Activated T-cell treated with anti-CD3 and anti-CD28 coated beads, Interleukin-2, amount 50 U/mL, for 24 hours (primary cell): ENCODE results near the gene SLC35F3.

Experiments
- DNase-seq: peaks from one replicate; pipeline ENCODE4 v3.0.0-alpha.2; 2020
- H3K27ac Mint-ChIP-seq: 2 replicates; pipeline ENCODE4 v1.8.0; 2020; ENCODE audit warnings: mild to moderate bottlenecking, mixed read lengths
- H3K27me3 Mint-ChIP-seq: 2 replicates; pipeline ENCODE4 v1.8.0; 2020; ENCODE audit warnings: mixed read lengths
- H3K36me3 Mint-ChIP-seq: 2 replicates; pipeline ENCODE4 v1.8.0; 2020; ENCODE audit warnings: low read depth, mixed read lengths
- H3K4me1 Mint-ChIP-seq: 2 replicates; pipeline ENCODE4 v1.8.0; 2020; ENCODE audit warnings: low read depth, mixed read lengths
- H3K4me3 Mint-ChIP-seq: 2 replicates; pipeline ENCODE4 v1.8.0; 2020; ENCODE audit warnings: mild to moderate bottlenecking, moderate library complexity, mixed read lengths
- H3K9me3 Mint-ChIP-seq: 2 replicates; pipeline ENCODE4 v1.8.0; 2020; ENCODE audit warnings: mixed read lengths

Gene SLC35F3

DNA sequence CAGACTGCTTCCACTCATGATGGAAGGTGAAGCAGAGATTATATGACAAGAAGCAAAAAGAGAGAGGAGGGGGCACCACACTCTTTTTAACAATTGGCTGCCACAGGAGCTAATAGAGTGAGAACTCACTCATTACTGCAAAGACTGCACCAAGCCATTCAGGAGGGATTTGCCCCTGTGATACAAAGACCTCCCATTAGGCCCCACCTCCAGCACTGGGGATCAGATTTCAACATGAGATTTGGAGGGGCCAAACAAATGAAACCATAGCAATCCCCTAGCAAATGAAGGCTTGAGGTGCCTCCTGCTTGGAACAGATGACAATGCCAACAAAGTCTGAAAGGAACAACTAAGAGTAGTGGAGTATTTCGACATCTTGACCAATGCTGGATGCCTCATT, 346.3 kb downstream of the SLC35F3 start:
- peaks cover 23% of the 10 kb centered on the region for H3K27me3 Mint-ChIP-seq
- H3K9me3 Mint-ChIP-seq: peaks cover 4% of the 10 kb centered on the region
- no peaks in the 10 kb centered on the region for H3K36me3 Mint-ChIP-seq
- DNase-seq: no peak
- peaks cover 4% of the 10 kb centered on the region for H3K4me1 Mint-ChIP-seq
- H3K4me3 Mint-ChIP-seq: no peak overlapping the region
- no peak overlapping the region for H3K27ac Mint-ChIP-seq

- no peak overlapping the region for H3K27ac Mint-ChIP-seq
- peaks cover 31% of the 10 kb centered on the region for H3K27me3 Mint-ChIP-seq
- no peak overlapping the region for H3K4me3 Mint-ChIP-seq
- no peak for DNase-seq
- H3K36me3 Mint-ChIP-seq: no peaks in the 10 kb centered on the region
- H3K9me3 Mint-ChIP-seq: peaks cover 7% of the 10 kb centered on the region
- no peaks in the 10 kb centered on the region for H3K4me1 Mint-ChIP-seq
Observed at GRCh38 chr1:234253732-234254131, 349.3 kb downstream of the SLC35F3 start.

- Mint-ChIP-seq H3K9me3 (peaks cover 7% of the 10 kb centered on the region), H3K4me3 (no peak overlapping the region), H3K27ac (no peak overlapping the region), H3K36me3 (no peaks in the 10 kb centered on the region), H3K27me3 (peaks cover 38% of the 10 kb centered on the region), H3K4me1 (peaks cover 13% of the 10 kb centered on the region)
- no peak for DNase-seq
Observed at GRCh38 chr1:234256359-234256758, 351.9 kb downstream of the SLC35F3 start.

- H3K27me3 Mint-ChIP-seq: peaks cover 42% of the 10 kb centered on the region
- no peak overlapping the region for H3K4me3 Mint-ChIP-seq
- H3K9me3 Mint-ChIP-seq: peaks cover 7% of the 10 kb centered on the region
- DNase-seq: no peak
- H3K27ac Mint-ChIP-seq: no peak overlapping the region
- peaks cover 13% of the 10 kb centered on the region for H3K4me1 Mint-ChIP-seq
- no peaks in the 10 kb centered on the region for H3K36me3 Mint-ChIP-seq
Observed at GRCh38 chr1:234258071-234258470, 353.6 kb downstream of the SLC35F3 start.

GRCh38 chr1:234260578-234260977, 356.1 kb downstream of the SLC35F3 start:
- peaks cover 7% of the 10 kb centered on the region for H3K9me3 Mint-ChIP-seq
- H3K4me1 Mint-ChIP-seq: peaks cover 13% of the 10 kb centered on the region
- DNase-seq: no peak
- H3K27ac Mint-ChIP-seq: peak overlapping the region; percentile 3
- no peaks in the 10 kb centered on the region for H3K36me3 Mint-ChIP-seq
- no peak overlapping the region for H3K4me3 Mint-ChIP-seq
- peaks cover 35% of the 10 kb centered on the region for H3K27me3 Mint-ChIP-seq

- Mint-ChIP-seq H3K4me1 (peaks cover 13% of the 10 kb centered on the region), H3K4me3 (no peak overlapping the region), H3K36me3 (no peaks in the 10 kb centered on the region)
Observed at GRCh38 chr1:234261545-234261944, 357.1 kb downstream of the SLC35F3 start.

GRCh38 chr1:234262007-234262753, 357.7 kb downstream of the SLC35F3 start:
- Mint-ChIP-seq H3K9me3 (peaks cover 5% of the 10 kb centered on the region), H3K27ac (no peak overlapping the region)

More at GRCh38 chr1:234261545-234261944, 357.1 kb downstream of the SLC35F3 start:
- H3K9me3 Mint-ChIP-seq: peaks cover 7% of the 10 kb centered on the region
- H3K27me3 Mint-ChIP-seq: peaks cover 32% of the 10 kb centered on the region
- DNase-seq: no peak
- no peak overlapping the region for H3K27ac Mint-ChIP-seq

GRCh38 chr1:234262754-234263105, 358.3 kb downstream of the SLC35F3 start:
- H3K4me3 Mint-ChIP-seq: no peak overlapping the region
- H3K9me3 Mint-ChIP-seq: peaks cover 5% of the 10 kb centered on the region
- peaks cover 23% of the 10 kb centered on the region for H3K27me3 Mint-ChIP-seq
- DNase-seq: no peak
- no peak overlapping the region for H3K27ac Mint-ChIP-seq
- no peaks in the 10 kb centered on the region for H3K36me3 Mint-ChIP-seq
- peaks cover 13% of the 10 kb centered on the region for H3K4me1 Mint-ChIP-seq

More at GRCh38 chr1:234262007-234262753, 357.7 kb downstream of the SLC35F3 start:
- DNase-seq: no peak
- Mint-ChIP-seq H3K4me3 (no peak overlapping the region), H3K4me1 (peaks cover 13% of the 10 kb centered on the region), H3K36me3 (no peaks in the 10 kb centered on the region), H3K27me3 (peaks cover 28% of the 10 kb centered on the region)

- DNase-seq: no peak
- H3K27me3 Mint-ChIP-seq: peaks cover 15% of the 10 kb centered on the region
- H3K36me3 Mint-ChIP-seq: no peaks in the 10 kb centered on the region
- H3K27ac Mint-ChIP-seq: no peak overlapping the region
- H3K9me3 Mint-ChIP-seq: peaks cover 2% of the 10 kb centered on the region
- H3K4me3 Mint-ChIP-seq: no peak overlapping the region
- peaks cover 17% of the 10 kb centered on the region for H3K4me1 Mint-ChIP-seq
Observed at GRCh38 chr1:234264832-234265231, 360.4 kb downstream of the SLC35F3 start.

DNA sequence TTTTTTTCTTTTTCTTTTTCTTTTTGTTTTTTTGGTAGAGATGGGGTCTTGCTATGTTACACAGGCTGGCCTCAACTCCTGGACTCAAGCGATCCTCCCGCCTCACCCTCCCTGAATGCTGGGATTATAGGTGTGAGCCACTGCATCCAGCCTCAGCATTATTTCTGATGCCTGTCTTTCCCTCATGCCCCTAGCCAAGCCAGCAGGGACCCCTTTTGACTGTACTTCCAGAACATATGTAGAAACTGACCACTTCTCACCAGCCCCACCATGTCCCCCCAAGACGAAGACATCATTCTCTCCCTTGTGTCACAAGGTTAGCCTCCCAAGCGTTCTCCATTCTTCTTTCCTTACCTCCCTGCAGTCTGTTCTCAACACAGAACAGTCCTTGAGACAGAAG, 360.8 kb downstream of the SLC35F3 start:
- peaks cover 19% of the 10 kb centered on the region for H3K4me1 Mint-ChIP-seq
- H3K27me3 Mint-ChIP-seq: peaks cover 15% of the 10 kb centered on the region
- no peak overlapping the region for H3K4me3 Mint-ChIP-seq
- H3K9me3 Mint-ChIP-seq: peaks cover 2% of the 10 kb centered on the region
- no peaks in the 10 kb centered on the region for H3K36me3 Mint-ChIP-seq
- H3K27ac Mint-ChIP-seq: no peak overlapping the region
- DNase-seq: no peak

GRCh38 chr1:234265861-234266260, 361.4 kb downstream of the SLC35F3 start:
- Mint-ChIP-seq H3K4me3 (no peak overlapping the region), H3K36me3 (no peaks in the 10 kb centered on the region), H3K4me1 (peaks cover 19% of the 10 kb centered on the region), H3K27ac (no peak overlapping the region), H3K27me3 (peaks cover 12% of the 10 kb centered on the region), H3K9me3 (peaks cover 2% of the 10 kb centered on the region)
- DNase-seq: no peak

DNA sequence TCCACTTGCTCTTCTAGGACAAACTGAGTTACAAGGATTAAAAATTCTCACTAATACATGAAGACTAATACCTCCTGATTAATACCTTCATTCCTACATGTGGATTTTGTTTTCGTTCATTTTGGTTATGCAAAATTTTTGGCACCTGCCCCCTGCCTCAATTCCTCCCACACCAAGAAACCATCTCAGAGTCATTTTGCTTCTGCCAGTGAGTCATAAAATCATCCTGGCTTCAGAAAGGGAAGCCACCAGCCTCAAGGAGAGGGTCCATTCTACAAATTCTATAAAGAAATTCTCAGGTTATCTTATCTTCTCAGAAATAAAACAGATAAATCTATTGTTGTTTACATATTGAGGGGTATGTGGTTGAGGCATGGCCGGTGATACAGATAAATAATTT, 365.6 kb downstream of the SLC35F3 start:
- no peaks in the 10 kb centered on the region for H3K36me3 Mint-ChIP-seq
- H3K27ac Mint-ChIP-seq: peak overlapping the region; percentile 74
- peaks cover 35% of the 10 kb centered on the region for H3K27me3 Mint-ChIP-seq
- H3K4me3 Mint-ChIP-seq: no peak overlapping the region
- peaks cover 34% of the 10 kb centered on the region for H3K4me1 Mint-ChIP-seq
- DNase-seq: no peak
- H3K9me3 Mint-ChIP-seq: peaks cover 2% of the 10 kb centered on the region

GRCh38 chr1:234270581-234271242, 366.2 kb downstream of the SLC35F3 start:
- no peaks in the 10 kb centered on the region for H3K36me3 Mint-ChIP-seq
- H3K4me3 Mint-ChIP-seq: peak overlapping the region; percentile 27
- no peak for DNase-seq
- H3K27ac Mint-ChIP-seq: peak overlapping the region; percentile 74
- H3K4me1 Mint-ChIP-seq: peaks cover 34% of the 10 kb centered on the region
- H3K9me3 Mint-ChIP-seq: peaks cover 2% of the 10 kb centered on the region
- H3K27me3 Mint-ChIP-seq: peaks cover 36% of the 10 kb centered on the region

GRCh38 chr1:234271243-234271606, 366.7 kb downstream of the SLC35F3 start:
- Mint-ChIP-seq H3K4me3 (peak overlapping the region; percentile 27), H3K27ac (peak overlapping the region; percentile 74), H3K9me3 (peaks cover 2% of the 10 kb centered on the region), H3K27me3 (peaks cover 41% of the 10 kb centered on the region), H3K4me1 (peaks cover 34% of the 10 kb centered on the region), H3K36me3 (no peaks in the 10 kb centered on the region)
- DNase-seq: no peak

DNA sequence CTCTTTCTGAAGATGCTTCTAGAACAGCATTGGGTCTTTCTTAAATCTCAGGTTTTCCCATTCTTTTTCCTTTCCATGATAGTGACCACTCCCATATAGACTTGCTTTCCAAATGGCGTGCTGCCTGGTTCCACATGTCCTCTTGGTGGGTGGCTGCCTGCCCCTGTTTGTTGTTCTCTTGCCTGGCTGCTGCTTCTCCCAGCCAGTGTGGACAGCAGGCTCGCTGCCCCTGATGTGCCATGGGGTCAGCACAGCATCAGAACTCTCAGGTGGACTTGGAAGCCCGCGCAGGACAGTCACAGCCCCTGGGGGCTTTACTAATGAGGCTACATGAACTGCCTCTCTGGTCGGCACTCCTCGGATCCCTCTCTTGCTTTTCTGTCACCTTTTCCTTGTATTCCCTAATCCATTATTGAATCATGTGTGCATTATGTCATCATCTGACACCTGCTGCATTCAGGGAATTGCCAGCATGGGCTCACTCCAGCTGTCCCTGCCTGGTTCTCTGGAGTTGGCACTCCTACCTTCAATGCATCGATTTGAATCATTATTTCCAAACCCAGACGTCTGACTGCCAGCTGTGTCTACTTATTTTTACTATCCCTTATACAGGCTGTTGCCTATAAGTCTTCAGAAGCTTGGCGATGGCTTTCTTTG, 368.3 kb downstream of the SLC35F3 start:
- peaks cover 2% of the 10 kb centered on the region for H3K9me3 Mint-ChIP-seq
- no peak overlapping the region for H3K4me3 Mint-ChIP-seq
- peaks cover 45% of the 10 kb centered on the region for H3K27me3 Mint-ChIP-seq
- DNase-seq: no peak
- H3K36me3 Mint-ChIP-seq: no peaks in the 10 kb centered on the region
- H3K27ac Mint-ChIP-seq: no peak overlapping the region
- peaks cover 34% of the 10 kb centered on the region for H3K4me1 Mint-ChIP-seq
